Measurements from ENCODE around the gene ACTR3. TPM values are rescaled to one million over a fixed set of nuclear protein-coding genes. Genes with fewer than 3 reads are reported as not detected.

Gene ACTR3
- total RNA-seq, 1 donor from 2014 or later: 495 TPM

DNA sequence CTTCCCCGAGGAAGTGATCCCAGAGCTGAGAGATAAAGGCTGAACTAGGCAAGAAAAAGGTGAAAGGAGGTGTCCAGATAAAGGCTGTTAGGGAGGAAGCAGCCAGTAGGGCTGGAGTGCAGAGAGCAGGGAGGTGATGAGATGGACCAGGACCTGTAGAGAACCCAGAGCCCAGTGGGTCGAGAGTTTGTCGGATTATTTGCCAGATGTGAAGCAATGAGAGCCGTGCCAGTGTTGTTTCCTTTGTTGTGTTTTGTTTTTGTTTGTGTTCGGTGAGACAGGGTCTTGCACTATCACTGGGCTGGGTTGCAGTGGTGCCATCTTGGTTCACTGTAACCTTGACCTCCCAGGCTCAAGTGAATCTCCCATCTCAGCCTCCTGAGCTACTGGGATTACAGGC lies 111.3 kb downstream of the ACTR3 start:
- Mint-ChIP-seq H3K27me3 (ENCODE audit: low read depth, unreplicated experiment) (no peaks in the 10 kb centered on the region), H3K27ac (ENCODE audit: unreplicated experiment) (no peak overlapping the region), H3K9me3 (ENCODE audit: unreplicated experiment) (peaks cover 1% of the 10 kb centered on the region), H3K36me3 (ENCODE audit: low read depth, unreplicated experiment) (peaks cover 27% of the 10 kb centered on the region), H3K4me1 (ENCODE audit: low read depth, unreplicated experiment) (no peaks in the 10 kb centered on the region), H3K4me3 (ENCODE audit: unreplicated experiment) (no peak overlapping the region)
- DNase-seq (ENCODE audit: low read depth): no peak
- TF ChIP-seq, protein P1, sequence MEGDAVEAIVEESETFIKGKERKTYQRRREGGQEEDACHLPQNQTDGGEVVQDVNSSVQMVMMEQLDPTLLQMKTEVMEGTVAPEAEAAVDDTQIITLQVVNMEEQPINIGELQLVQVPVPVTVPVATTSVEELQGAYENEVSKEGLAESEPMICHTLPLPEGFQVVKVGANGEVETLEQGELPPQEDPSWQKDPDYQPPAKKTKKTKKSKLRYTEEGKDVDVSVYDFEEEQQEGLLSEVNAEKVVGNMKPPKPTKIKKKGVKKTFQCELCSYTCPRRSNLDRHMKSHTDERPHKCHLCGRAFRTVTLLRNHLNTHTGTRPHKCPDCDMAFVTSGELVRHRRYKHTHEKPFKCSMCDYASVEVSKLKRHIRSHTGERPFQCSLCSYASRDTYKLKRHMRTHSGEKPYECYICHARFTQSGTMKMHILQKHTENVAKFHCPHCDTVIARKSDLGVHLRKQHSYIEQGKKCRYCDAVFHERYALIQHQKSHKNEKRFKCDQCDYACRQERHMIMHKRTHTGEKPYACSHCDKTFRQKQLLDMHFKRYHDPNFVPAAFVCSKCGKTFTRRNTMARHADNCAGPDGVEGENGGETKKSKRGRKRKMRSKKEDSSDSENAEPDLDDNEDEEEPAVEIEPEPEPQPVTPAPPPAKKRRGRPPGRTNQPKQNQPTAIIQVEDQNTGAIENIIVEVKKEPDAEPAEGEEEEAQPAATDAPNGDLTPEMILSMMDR (IDR thresholded peaks at IDR 0.05; ENCODE audit: insufficient read depth, low read depth, low read length): no peak
- no peak for TF ChIP-seq EZH2 (IDR thresholded peaks at IDR 0.05; ENCODE audit: insufficient read depth, low read length)
- no peak overlapping the region for H3K4me2 ChIP-seq (ENCODE audit: low read length)
- no peaks in the 10 kb centered on the region for H3K36me3 ChIP-seq (ENCODE audit: insufficient read depth, low read length)
- H3K4me3 ChIP-seq (ENCODE audit: insufficient read depth, low read depth, low read length): no peak overlapping the region
- no peak for FAIRE-seq
- no peak overlapping the region for H3K27ac ChIP-seq (ENCODE audit: low read depth, low read length)
- no peaks in the 10 kb centered on the region for H3K9me3 ChIP-seq (ENCODE audit: insufficient read depth, low read depth, low read length)
- no peak overlapping the region for H3K9ac ChIP-seq (ENCODE audit: low read length)
- no peaks in the 10 kb centered on the region for H3K27me3 ChIP-seq (ENCODE audit: insufficient read depth, low read length)
- H4K20me1 ChIP-seq (ENCODE audit: insufficient read depth, low read length): peaks cover 3% of the 10 kb centered on the region
- no peaks in the 10 kb centered on the region for H3K79me2 ChIP-seq (ENCODE audit: insufficient read depth, low read length)
- no peak overlapping the region for H2AFZ ChIP-seq (ENCODE audit: low read depth, low read length)
- H3K4me1 ChIP-seq (ENCODE audit: insufficient read depth, low read length): no peaks in the 10 kb centered on the region

DNA sequence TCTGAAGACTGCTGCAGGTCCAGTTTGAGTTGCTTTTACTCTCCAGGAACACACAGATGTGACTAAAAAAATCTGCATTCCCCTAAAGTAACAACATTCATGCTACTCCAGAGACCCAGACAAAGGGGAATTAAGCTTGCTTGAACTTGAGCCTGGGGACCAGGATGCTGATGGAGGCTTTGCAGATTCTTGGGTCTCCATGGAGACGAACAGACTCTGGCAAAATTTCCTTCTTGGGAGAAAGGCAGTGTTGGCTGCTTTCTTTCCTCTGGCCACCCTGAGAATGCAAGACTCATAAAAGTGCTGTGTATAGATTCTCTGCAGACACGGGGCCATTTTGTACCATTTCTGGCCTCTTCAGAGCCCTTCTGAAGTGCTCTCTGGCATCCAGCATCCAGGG lies 112.0 kb downstream of the ACTR3 start:
- no peaks in the 10 kb centered on the region for H3K27me3 ChIP-seq (ENCODE audit: insufficient read depth, low read length)
- no peak for DNase-seq (ENCODE audit: low read depth)
- H3K27ac Mint-ChIP-seq (ENCODE audit: unreplicated experiment): no peak overlapping the region
- H4K20me1 ChIP-seq (ENCODE audit: insufficient read depth, low read length): peaks cover 3% of the 10 kb centered on the region
- no peak overlapping the region for H2AFZ ChIP-seq (ENCODE audit: low read depth, low read length)
- FAIRE-seq: no peak
- no peak for TF ChIP-seq EZH2 (IDR thresholded peaks at IDR 0.05; ENCODE audit: insufficient read depth, low read length)
- TF ChIP-seq, protein P1 (IDR thresholded peaks at IDR 0.05; ENCODE audit: insufficient read depth, low read depth, low read length): no peak
- H3K36me3 Mint-ChIP-seq (ENCODE audit: low read depth, unreplicated experiment): peaks cover 27% of the 10 kb centered on the region
- H3K4me1 Mint-ChIP-seq (ENCODE audit: low read depth, unreplicated experiment): no peaks in the 10 kb centered on the region
- no peak overlapping the region for H3K4me2 ChIP-seq (ENCODE audit: low read length)
- H3K9ac ChIP-seq (ENCODE audit: low read length): no peak overlapping the region
- H3K4me3 ChIP-seq (ENCODE audit: insufficient read depth, low read depth, low read length): no peak overlapping the region
- H3K79me2 ChIP-seq (ENCODE audit: insufficient read depth, low read length): no peaks in the 10 kb centered on the region
- no peak overlapping the region for H3K27ac ChIP-seq (ENCODE audit: low read depth, low read length)
- H3K27me3 Mint-ChIP-seq (ENCODE audit: low read depth, unreplicated experiment): no peaks in the 10 kb centered on the region
- no peaks in the 10 kb centered on the region for H3K9me3 ChIP-seq (ENCODE audit: insufficient read depth, low read depth, low read length)
- H3K36me3 ChIP-seq (ENCODE audit: insufficient read depth, low read length): no peaks in the 10 kb centered on the region
- no peak overlapping the region for H3K4me3 Mint-ChIP-seq (ENCODE audit: unreplicated experiment)
- peaks cover 1% of the 10 kb centered on the region for H3K9me3 Mint-ChIP-seq (ENCODE audit: unreplicated experiment)
- H3K4me1 ChIP-seq (ENCODE audit: insufficient read depth, low read length): no peaks in the 10 kb centered on the region

DNA sequence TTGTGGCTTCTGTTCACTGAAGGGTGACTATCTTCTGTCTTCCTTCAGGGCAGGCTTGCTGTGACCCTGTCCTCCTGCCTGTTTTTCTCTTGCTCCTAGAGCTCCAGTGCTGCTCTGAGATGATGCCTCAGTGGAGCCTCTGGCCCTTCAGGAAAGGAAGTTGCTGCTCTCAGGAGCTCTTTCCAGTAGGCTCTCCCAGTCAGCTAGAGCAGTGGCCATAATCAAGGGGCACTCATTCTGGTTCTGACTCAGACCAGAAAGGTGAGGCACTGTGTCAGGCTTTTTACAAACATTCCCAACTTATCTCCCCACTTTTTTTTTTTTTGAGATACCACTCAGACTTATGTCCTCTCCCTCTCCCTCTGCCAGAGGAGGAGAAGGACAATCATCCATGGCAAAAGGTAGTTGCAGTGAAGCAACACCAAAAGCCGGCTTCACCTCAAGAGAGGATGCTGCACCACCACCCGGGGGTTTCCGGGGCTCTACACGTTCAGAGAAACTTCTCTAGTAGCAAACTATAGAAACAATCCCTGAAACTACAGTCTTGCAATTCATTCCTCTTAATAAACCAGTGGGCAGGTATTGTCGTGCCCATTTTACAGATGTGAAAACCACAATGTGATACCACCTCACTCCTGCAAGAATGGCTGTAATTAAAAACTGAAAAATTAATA lies 115.4 kb downstream of the ACTR3 start:
- H3K27ac ChIP-seq (ENCODE audit: low read depth, low read length): no peak overlapping the region
- no peaks in the 10 kb centered on the region for H3K79me2 ChIP-seq (ENCODE audit: insufficient read depth, low read length)
- no peaks in the 10 kb centered on the region for H3K27me3 ChIP-seq (ENCODE audit: insufficient read depth, low read length)
- Mint-ChIP-seq H3K9me3 (ENCODE audit: unreplicated experiment) (peaks cover 1% of the 10 kb centered on the region), H3K36me3 (ENCODE audit: low read depth, unreplicated experiment) (peaks cover 22% of the 10 kb centered on the region), H3K4me3 (ENCODE audit: unreplicated experiment) (no peak overlapping the region), H3K4me1 (ENCODE audit: low read depth, unreplicated experiment) (no peaks in the 10 kb centered on the region), H3K27me3 (ENCODE audit: low read depth, unreplicated experiment) (no peaks in the 10 kb centered on the region), H3K27ac (ENCODE audit: unreplicated experiment) (no peak overlapping the region)
- no peak for TF ChIP-seq EZH2 (IDR thresholded peaks at IDR 0.05; ENCODE audit: insufficient read depth, low read length)
- TF ChIP-seq, protein P1 (IDR thresholded peaks at IDR 0.05; ENCODE audit: insufficient read depth, low read depth, low read length): no peak
- DNase-seq (ENCODE audit: low read depth): no peak
- H4K20me1 ChIP-seq (ENCODE audit: insufficient read depth, low read length): peaks cover 3% of the 10 kb centered on the region
- no peaks in the 10 kb centered on the region for H3K4me1 ChIP-seq (ENCODE audit: insufficient read depth, low read length)
- H3K9me3 ChIP-seq (ENCODE audit: insufficient read depth, low read depth, low read length): no peaks in the 10 kb centered on the region
- H3K4me3 ChIP-seq (ENCODE audit: insufficient read depth, low read depth, low read length): no peak overlapping the region
- no peak overlapping the region for H3K4me2 ChIP-seq (ENCODE audit: low read length)
- no peaks in the 10 kb centered on the region for H3K36me3 ChIP-seq (ENCODE audit: insufficient read depth, low read length)
- no peak overlapping the region for H3K9ac ChIP-seq (ENCODE audit: low read length)
- no peak overlapping the region for H2AFZ ChIP-seq (ENCODE audit: low read depth, low read length)
- FAIRE-seq: no peak
